Skeletal muscle tissue (tissue), 4 donors: ENCODE results near the gene CUL7. TPM values are rescaled to one million over a fixed set of nuclear protein-coding genes. Genes with fewer than 3 reads are reported as not detected.

ENCODE experiments used
- H3K27ac ChIP-seq: one replicate; pipeline ENCODE4 v1.7.0; 2013; ENCODE audit warnings: mild to moderate bottlenecking, low read depth, low read length, inconsistent platforms
- H3K27me3 ChIP-seq, 3 donors: one replicate each; pipeline ENCODE4 v1.7.0; 2013; ENCODE audit warnings: low read length in 3 of 3; ENCODE audit not compliant: control insufficient read depth in 3 of 3, insufficient read depth in 3 of 3
- H3K36me3 ChIP-seq, 3 donors: one replicate each; pipeline ENCODE4 v1.7.0; 2013; ENCODE audit warnings: low read length in 3 of 3; ENCODE audit not compliant: control insufficient read depth in 3 of 3, insufficient read depth in 3 of 3
- H3K4me1 ChIP-seq, 3 donors: one replicate each; pipeline ENCODE4 v1.7.0; 2013; ENCODE audit warnings: low read length in 3 of 3, mild to moderate bottlenecking in 3 of 3; ENCODE audit not compliant: control insufficient read depth in 3 of 3, insufficient read depth in 3 of 3
- H3K4me3 ChIP-seq, 3 donors: one replicate each; pipeline ENCODE4 v1.7.0; 2013; ENCODE audit warnings: low read length in 3 of 3
- H3K9ac ChIP-seq, 3 donors: one replicate each; pipeline ENCODE4 v1.7.0; 2013; ENCODE audit warnings: low read length in 3 of 3, mild to moderate bottlenecking in 3 of 3, moderate library complexity in 2 of 3, low read depth in 1 of 3
- H3K9me3 ChIP-seq, 3 donors: one replicate each; pipeline ENCODE4 v1.7.0; 2013; ENCODE audit warnings: low read length in 3 of 3; ENCODE audit not compliant: control insufficient read depth in 3 of 3
- total RNA-seq: library from RNA; depleted of rRNA; stranded (reverse); fragments of >200 nt; gene quantifications from one replicate; pipeline ENCODE4 v1.2.3, GENCODE V29; 2014
- donor health status: Osteomylitis.

CUL7 gene
- 27.1 TPM for total RNA-seq

DNA sequence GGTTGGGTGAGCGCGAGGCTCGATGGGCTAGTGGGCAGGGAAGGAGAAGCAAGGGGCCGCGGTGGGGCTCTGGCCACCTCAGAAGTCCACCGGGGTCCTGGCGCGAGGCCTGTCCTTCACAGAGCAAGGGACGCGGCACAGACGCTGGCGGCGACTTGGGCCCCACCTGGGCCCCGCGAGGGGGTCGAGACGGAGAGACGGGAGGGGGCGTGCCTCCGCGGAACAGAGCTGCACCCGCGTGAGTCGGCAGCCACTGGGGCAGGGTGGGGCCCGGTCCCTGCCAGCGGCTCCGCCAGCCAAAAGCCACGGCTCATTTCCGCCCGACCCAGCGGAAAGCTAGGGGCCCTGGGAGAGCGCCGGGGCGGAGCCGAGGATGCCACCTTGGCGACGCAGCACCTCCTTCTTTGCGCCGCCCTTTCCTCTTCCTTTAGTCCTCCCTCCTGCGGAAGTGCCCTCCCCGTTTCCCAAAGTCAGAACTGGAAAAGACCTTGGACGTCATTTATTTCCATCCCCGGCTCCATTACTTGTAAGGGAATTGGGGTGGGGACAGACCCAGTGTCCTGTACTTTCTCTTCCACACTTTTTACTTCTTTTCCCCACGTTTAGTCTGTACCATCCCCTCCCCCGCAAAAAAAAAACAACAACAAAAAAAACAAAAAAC is at the start of gene CUL7:
Gene CUL7 (minus strand): TSS at position 307 of the 661 bp plus-strand sequence. CDS start 1,063 bp downstream, outside the sequence.
- Histone ChIP-seq H3K36me3 (peaks cover 25 to 32% (median 30%) of the 10 kb centered on the region in 3 donors), H3K4me1 (peaks cover 22 to 37% (median 27%) of the 10 kb centered on the region in 3 donors), H3K9ac (peak within 1 kb of the TSS; percentile 85 to 94 (median 92)), H3K4me3 (peak within 1 kb of the TSS; percentile 76 to 87 (median 86)), H3K27ac (peak within 1 kb of the TSS; percentile 91), H3K27me3 (no peaks in the 10 kb centered on the region), H3K9me3 (no peaks in the 10 kb centered on the region)

DNA sequence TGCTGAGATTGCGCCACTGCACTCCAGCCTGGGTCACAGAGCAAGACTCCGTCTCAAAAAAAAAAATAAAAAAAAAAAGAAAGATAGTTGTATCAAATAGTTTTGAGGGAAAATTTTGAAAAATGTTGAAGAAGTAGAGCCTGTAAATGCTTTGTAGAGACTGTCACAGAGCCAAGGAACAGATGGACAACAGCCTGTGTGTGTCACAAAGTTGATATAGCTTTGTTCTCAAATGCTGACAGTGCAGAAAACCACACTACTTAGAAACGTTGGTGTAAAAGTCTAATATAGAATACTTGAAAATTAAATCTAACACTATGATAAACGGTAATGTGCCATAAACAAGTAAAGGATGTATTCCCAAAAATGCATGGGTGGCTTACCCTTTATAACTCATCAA is 47.8 kb upstream of the CUL7 start:
- Histone ChIP-seq H3K27me3 (peaks cover 0 to 3% (median 0%) of the 10 kb centered on the region in 3 donors), H3K4me3 (no peak overlapping the region), H3K9me3 (no peaks in the 10 kb centered on the region), H3K27ac (no peak overlapping the region), H3K36me3 (no peaks in the 10 kb centered on the region), H3K4me1 (no peaks in the 10 kb centered on the region), H3K9ac (no peak overlapping the region)

DNA sequence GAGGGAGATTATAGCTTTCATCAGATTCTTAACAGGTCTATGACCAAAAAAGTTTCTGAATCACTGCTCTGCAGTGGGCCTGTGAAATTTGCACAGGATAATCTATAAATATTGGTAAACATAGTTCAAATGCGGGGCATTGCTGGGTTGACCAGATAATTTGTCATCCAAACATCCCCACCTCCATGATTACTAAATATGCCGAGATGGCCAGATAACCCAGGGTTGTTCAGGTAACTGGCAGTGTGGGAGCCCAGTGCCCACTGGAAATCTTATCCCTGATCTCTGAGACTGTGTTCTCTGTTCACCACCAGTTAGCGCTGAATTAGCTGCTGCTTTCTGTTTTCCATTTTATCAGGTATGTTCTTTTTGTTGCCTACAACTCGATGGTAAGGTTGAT is 43.9 kb upstream of the CUL7 start:
- no peak overlapping the region for H3K4me3 ChIP-seq
- H3K9ac ChIP-seq: no peak overlapping the region
- no peaks in the 10 kb centered on the region for H3K9me3 ChIP-seq
- H3K27ac ChIP-seq: no peak overlapping the region
- H3K36me3 ChIP-seq: no peaks in the 10 kb centered on the region
- H3K27me3 ChIP-seq: peaks cover 0 to 3% (median 0%) of the 10 kb centered on the region in 3 donors
- peaks cover 6 to 8% (median 7%) of the 10 kb centered on the region in 3 donors for H3K4me1 ChIP-seq

DNA sequence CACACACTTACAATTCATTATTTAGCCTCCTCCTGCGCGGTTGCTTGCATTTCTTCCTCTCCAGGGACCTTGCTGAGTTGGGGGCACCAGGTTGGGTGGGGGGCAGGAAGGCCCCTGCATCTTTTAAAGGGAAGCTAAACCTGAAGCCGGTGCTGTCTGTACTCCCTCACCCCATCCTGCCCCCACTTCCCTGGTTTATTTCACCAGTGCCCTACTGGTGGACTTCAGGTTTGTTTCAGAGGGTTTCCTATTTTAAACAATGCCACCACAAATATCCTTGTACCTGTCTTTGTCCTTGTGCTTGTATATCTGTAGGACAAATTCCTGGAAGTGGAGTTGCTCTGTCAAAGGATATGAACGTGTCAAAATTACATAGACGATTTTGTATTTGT is 43.4 kb upstream of the CUL7 start:
- Histone ChIP-seq H3K9me3 (no peaks in the 10 kb centered on the region), H3K27ac (no peak overlapping the region), H3K4me1 (peaks cover 6 to 8% (median 7%) of the 10 kb centered on the region in 3 donors), H3K4me3 (no peak overlapping the region), H3K27me3 (peaks cover 0 to 3% (median 0%) of the 10 kb centered on the region in 3 donors), H3K36me3 (no peaks in the 10 kb centered on the region), H3K9ac (no peak overlapping the region)

DNA sequence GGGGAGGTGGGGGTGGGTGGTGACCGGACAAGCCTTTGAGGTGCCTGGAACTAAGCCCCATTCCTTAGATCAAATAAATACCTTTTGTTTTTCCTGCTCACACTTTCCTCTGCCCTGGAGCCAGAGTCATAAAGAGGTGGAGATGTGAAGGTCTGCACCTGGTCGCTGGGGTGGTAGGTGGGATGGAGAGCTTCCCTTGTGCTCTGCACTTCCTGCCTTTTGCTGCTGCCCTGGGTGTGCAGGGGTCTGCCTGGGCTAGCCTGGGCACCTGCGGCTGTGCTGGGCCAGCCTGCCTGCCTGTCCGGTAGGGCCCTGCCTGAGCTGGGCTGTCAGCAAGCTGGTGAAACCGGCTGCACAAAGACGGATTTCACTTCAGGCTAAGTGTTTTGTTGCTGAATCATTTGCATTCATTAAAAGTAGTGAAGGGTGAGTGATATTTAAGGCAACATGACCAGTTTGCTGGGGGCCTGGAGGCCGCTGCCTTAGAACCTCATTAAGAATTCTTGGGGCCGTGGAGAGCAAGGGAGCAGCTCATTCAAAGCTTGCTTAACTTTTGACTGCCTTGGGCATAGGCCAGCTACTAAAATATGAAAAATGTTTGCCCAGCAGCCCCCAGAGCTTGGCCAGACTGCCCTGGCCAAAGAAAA is 42.9 kb upstream of the CUL7 start:
- Histone ChIP-seq H3K27me3 (peaks cover 0 to 3% (median 0%) of the 10 kb centered on the region in 3 donors), H3K9ac (no peak overlapping the region), H3K9me3 (no peaks in the 10 kb centered on the region), H3K4me3 (no peak overlapping the region), H3K27ac (no peak overlapping the region), H3K4me1 (peaks cover 6 to 8% (median 7%) of the 10 kb centered on the region in 3 donors), H3K36me3 (no peaks in the 10 kb centered on the region)

DNA sequence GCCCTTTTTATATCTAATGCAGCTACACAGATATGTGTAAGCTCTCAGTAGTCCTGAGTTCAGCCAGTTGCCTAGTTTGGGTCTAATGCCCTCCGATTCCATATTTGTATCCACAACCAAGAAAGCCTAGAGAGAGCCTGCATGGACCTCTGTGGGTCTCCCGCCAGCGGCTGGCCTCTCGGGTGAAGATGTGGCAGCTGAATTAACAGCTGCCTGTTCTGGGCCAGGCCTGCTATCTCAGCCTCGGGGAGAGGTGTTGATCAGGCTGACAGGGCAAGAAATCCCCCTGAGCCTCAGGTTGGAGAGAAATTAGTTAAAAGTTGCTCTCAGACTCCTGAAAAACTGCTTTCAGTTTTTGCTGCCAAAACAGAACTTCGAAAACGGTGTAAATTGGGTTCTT is 42.3 kb upstream of the CUL7 start:
- H3K27me3 ChIP-seq: peaks cover 0 to 3% (median 0%) of the 10 kb centered on the region in 3 donors
- no peak overlapping the region for H3K4me3 ChIP-seq
- no peak overlapping the region for H3K27ac ChIP-seq
- H3K36me3 ChIP-seq: no peaks in the 10 kb centered on the region
- peaks cover 6 to 8% (median 7%) of the 10 kb centered on the region in 3 donors for H3K4me1 ChIP-seq
- H3K9ac ChIP-seq: no peak overlapping the region
- no peaks in the 10 kb centered on the region for H3K9me3 ChIP-seq

DNA sequence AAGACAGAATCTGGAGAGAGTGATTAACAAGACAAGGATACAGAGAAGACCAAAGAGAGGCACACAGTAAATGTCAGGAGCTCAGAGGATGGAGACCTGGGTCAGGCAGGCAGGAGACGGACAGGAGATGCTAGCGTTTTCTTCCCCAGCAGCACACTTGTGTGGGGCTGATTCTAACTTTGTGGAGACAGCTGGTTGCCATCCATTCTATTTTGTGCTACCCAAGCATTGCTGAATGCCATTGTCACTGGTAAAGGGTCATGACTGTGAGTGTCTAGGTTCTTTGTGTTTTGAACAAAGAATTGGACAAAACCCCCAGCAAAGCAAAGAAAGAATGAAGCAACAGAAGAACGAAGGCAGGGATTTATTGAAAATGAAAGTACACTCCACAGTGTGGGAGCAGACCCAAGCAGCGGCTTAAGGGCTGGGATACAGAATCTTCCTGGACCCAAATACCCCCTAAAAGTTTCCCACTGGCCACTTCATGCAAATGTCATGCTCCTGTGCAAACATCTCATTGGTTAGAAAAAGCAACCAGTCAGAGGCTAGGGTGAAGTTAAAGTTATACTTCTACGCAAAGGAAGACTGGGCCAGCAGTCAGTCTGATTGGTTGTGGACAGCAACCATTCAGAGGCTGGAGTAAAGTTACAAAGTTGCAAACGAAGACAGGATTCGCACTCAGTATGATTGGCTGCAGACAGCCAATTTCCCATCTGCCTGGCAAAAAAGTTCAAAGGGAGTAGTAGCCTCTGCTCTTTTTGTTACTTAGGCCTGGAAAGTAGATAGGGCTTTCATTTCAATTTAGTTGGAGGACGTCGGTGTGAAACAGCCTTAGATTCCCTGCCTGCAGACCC is 40.0 kb upstream of the CUL7 start:
- Histone ChIP-seq H3K4me1 (peaks cover 6 to 8% (median 7%) of the 10 kb centered on the region in 3 donors), H3K9me3 (no peaks in the 10 kb centered on the region), H3K27me3 (no peaks in the 10 kb centered on the region), H3K9ac (peak overlapping the region; percentile 16 to 66 (median 28)), H3K27ac (peak overlapping the region; percentile 39), H3K36me3 (no peaks in the 10 kb centered on the region), H3K4me3 (peak overlapping the region; percentile 48 to 76 (median 65))

DNA sequence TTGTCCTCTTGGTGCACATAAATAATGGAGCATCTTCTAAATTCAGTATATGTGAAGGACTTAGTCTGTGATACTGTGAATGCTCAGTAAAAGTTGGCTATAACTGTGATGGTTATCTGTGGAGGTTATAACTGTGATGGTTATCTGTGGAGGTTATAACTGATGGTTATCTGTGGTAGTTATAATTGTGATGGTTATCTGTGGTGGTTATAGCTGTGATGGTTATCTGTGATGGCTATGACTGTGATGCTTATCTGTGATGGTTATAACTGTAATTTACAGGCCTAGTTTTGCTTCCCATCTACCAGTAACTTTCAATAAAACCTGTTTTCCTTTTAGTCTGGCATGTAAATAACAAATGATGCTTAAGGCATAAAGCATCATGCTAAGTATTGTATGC is 39.0 kb upstream of the CUL7 start:
- Histone ChIP-seq H3K4me1 (peaks cover 6 to 8% (median 7%) of the 10 kb centered on the region in 3 donors), H3K9me3 (no peaks in the 10 kb centered on the region), H3K9ac (no peak overlapping the region), H3K4me3 (no peak overlapping the region), H3K27me3 (no peaks in the 10 kb centered on the region), H3K36me3 (no peaks in the 10 kb centered on the region), H3K27ac (no peak overlapping the region)

DNA sequence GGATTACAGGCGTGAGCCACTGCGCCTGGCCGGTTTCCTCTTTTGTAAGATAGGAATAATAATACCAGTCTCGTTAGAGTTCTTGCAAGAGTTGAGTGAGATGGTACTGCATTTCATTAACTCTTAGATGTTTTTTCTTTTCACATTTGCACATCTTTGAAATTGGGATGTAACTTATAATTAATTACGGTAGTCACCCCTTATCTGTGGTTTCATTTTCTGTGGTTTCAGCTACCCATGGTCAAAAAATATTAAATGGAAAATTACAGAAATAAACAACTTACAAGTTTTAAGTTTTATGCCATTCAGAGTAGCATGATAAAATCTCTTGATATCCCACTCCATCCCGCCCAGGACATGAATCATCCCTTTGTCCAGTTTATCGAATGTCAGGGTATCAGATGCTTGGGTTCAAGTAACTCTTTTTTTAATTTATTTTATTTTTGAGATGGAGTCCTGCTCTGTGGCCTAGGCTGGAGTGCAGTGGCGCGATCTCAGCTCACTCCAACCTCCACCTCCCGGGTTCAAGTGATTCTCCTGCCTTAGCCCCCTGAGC is 37.9 kb upstream of the CUL7 start:
- no peak overlapping the region for H3K9ac ChIP-seq
- H3K4me3 ChIP-seq: no peak overlapping the region
- no peaks in the 10 kb centered on the region for H3K9me3 ChIP-seq
- H3K27ac ChIP-seq: no peak overlapping the region
- H3K36me3 ChIP-seq: no peaks in the 10 kb centered on the region
- no peaks in the 10 kb centered on the region for H3K27me3 ChIP-seq
- peaks cover 6 to 8% (median 7%) of the 10 kb centered on the region in 3 donors for H3K4me1 ChIP-seq
